PC-9 (cell line): ENCODE measurements around the gene CRACDL.

Experiments used
- CTCF ChIP-seq: fragments of 200-600 bp; sonication (generic); conservative IDR thresholded peaks from 2 replicates; pipeline ENCODE4 v1.6.1; 2017; ENCODE audit warnings: mixed run types, antibody characterized with exemption, mild to moderate bottlenecking, moderate library complexity
- EZH2 ChIP-seq: fragments of 200-600 bp; sonication (generic); IDR thresholded peaks from 2 replicates; pipeline ENCODE4 v1.8.0; 2017; ENCODE audit warnings: antibody characterized with exemption, low read depth

GRCh38 chr2:98903064-98903355 lies 33.0 kb downstream of the CRACDL start:
- TF ChIP-seq CTCF (no peak), EZH2 (no peak)
